Measurements from ENCODE around the gene LDB2. TPM values are rescaled to one million over a fixed set of nuclear protein-coding genes. Genes with fewer than 3 reads are reported as not detected.

Gene LDB2
- total and polyA plus RNA-seq, 2 experiments from 2014 or later = 48.6 to 80.1 TPM

GRCh38 chr4:16819652-16820051 is 78.8 kb downstream of the LDB2 start (continued):
- TF ChIP-seq ZNF331 (CRISPR knock-in tag; IDR thresholded peaks at IDR 0.05; ENCODE audit: low read depth) (no peak), EZH2phosphoT487 (IDR thresholded peaks at IDR 0.05; ENCODE audit: unreplicated experiment) (no peak), CTCF (conservative IDR thresholded peaks at IDR 0.05; ENCODE audit: low read depth in 2 of 2) (no peak)

GRCh38 chr4:16818005-16818404 is 80.4 kb downstream of the LDB2 start:
- H3K27me3 Mint-ChIP-seq (ENCODE audit: insufficient read depth, low read depth, poor library complexity) = peaks cover 4% of the 10 kb centered on the region
- Histone ChIP-seq H4K20me1 (replicated peaks; ENCODE audit: insufficient read depth) (no peaks in the 10 kb centered on the region), H3K4me1 (ENCODE audit: insufficient read depth) (peaks cover 56% of the 10 kb centered on the region), H3K4me3 (no peak overlapping the region), H3K4me2 (peak overlapping the region; percentile 30), H3K9me2 (ENCODE audit: insufficient read depth) (no peaks in the 10 kb centered on the region), H3F3A (replicated peaks; ENCODE audit: low read depth) (0 out of 2 replicates have a peak, but pooled peaks cover 4% of the 10 kb centered on the region), H2AFZ (no peak overlapping the region), H3K27me3 (ENCODE audit: insufficient read depth) (no peaks in the 10 kb centered on the region), H3K79me2 (replicated peaks; ENCODE audit: insufficient read depth) (peaks cover 6% of the 10 kb centered on the region), H3K36me3 (ENCODE audit: insufficient read depth) (no peaks in the 10 kb centered on the region), H3K27ac (ENCODE audit: low read depth) (peak overlapping the region; percentile 57)
- DNase-seq (ENCODE audit: low spot score) (peak; percentile 80), ATAC-seq (peak; percentile 94)
- peak overlapping the region; percentile 39; the same call in 1 of the 3 replicates for H3K4me3 Mint-ChIP-seq
- no peaks in the 10 kb centered on the region for H3K9me3 Mint-ChIP-seq
- peaks cover 15% of the 10 kb centered on the region for H3K36me3 Mint-ChIP-seq (ENCODE audit: low read depth)
- peak in 1 of 2 experiments; percentile 29; a peak in 2 of 4 replicates for TF ChIP-seq CTCF (conservative IDR thresholded peaks at IDR 0.05; ENCODE audit: low read depth in 2 of 2)
- TF ChIP-seq EZH2phosphoT487 (IDR thresholded peaks at IDR 0.05; ENCODE audit: unreplicated experiment) = no peak
- peak overlapping the region; percentile 95 for H3K27ac Mint-ChIP-seq
- peaks cover 51% of the 10 kb centered on the region for H3K4me1 Mint-ChIP-seq

- H3K27ac ChIP-seq (ENCODE audit: low read depth) = peak overlapping the region; percentile 57
- ATAC-seq (peak; percentile 39), DNase-seq (ENCODE audit: low spot score) (peak; percentile 44)
- 0 out of 2 replicates have a peak, but pooled peaks cover 4% of the 10 kb centered on the region for H3F3A ChIP-seq (replicated peaks; ENCODE audit: low read depth)
- no peaks in the 10 kb centered on the region for H3K9me3 Mint-ChIP-seq
- H3K36me3 ChIP-seq (ENCODE audit: insufficient read depth) = no peaks in the 10 kb centered on the region
- peaks cover 51% of the 10 kb centered on the region for H3K4me1 Mint-ChIP-seq
- peaks cover 6% of the 10 kb centered on the region for H3K79me2 ChIP-seq (replicated peaks; ENCODE audit: insufficient read depth)
- H3K4me2 ChIP-seq = peak overlapping the region; percentile 30
- no peaks in the 10 kb centered on the region for H4K20me1 ChIP-seq (replicated peaks; ENCODE audit: insufficient read depth)
- H3K4me3 Mint-ChIP-seq = no peak overlapping the region; the same call in 2 of the 3 replicates
- H3K36me3 Mint-ChIP-seq (ENCODE audit: low read depth) = peaks cover 10% of the 10 kb centered on the region; the same call in 2 of the 3 replicates
- no peaks in the 10 kb centered on the region for H3K27me3 ChIP-seq (ENCODE audit: insufficient read depth)
- no peaks in the 10 kb centered on the region for H3K9me2 ChIP-seq (ENCODE audit: insufficient read depth)
- 0 out of 2 replicates have a peak overlapping the region, but pooled peaks have one; percentile 8 for H3K4me3 ChIP-seq
- peaks cover 4% of the 10 kb centered on the region for H3K27me3 Mint-ChIP-seq (ENCODE audit: insufficient read depth, low read depth, poor library complexity)
- H2AFZ ChIP-seq = no peak overlapping the region
- peaks cover 56% of the 10 kb centered on the region for H3K4me1 ChIP-seq (ENCODE audit: insufficient read depth)
- H3K27ac Mint-ChIP-seq = peak overlapping the region; percentile 56
- TF ChIP-seq POLR2AphosphoS5 (IDR thresholded peaks at IDR 0.05; ENCODE audit: low read depth) (no peak), CREB1 (CRISPR knock-in tag; IDR thresholded peaks at IDR 0.05; ENCODE audit: low read depth) (no peak), ETS1 (IDR thresholded peaks at IDR 0.05) (no peak), EZH2phosphoT487 (IDR thresholded peaks at IDR 0.05; ENCODE audit: unreplicated experiment) (no peak), ZNF462 (CRISPR knock-in tag; IDR thresholded peaks at IDR 0.05) (no peak)
These were observed 81.2 kb downstream of the LDB2 start for GRCh38 chr4:16817286-16817685.
